ENCODE results near the gene VASH1.

DNA sequence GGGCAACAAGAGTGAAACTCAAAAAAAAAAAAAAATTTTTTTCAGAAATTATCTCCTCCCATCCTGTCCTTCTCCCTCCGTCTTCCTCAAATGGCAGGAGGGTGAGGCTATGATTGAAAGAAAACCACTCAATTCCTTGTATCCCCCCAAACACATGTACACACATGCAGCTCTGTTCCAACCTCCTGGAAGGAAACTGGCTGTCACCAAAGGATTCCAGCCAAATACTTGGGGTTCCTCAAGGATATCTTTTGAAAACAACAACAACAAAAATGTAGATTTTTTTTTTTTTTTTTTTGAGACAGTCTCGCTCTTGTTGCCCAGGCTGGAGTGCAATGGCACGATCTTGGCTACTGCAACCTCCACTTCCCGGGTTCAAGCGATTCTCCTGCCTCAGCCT, 46.8 kb upstream of the VASH1 start:
- TF ChIP-seq, protein P1, sequence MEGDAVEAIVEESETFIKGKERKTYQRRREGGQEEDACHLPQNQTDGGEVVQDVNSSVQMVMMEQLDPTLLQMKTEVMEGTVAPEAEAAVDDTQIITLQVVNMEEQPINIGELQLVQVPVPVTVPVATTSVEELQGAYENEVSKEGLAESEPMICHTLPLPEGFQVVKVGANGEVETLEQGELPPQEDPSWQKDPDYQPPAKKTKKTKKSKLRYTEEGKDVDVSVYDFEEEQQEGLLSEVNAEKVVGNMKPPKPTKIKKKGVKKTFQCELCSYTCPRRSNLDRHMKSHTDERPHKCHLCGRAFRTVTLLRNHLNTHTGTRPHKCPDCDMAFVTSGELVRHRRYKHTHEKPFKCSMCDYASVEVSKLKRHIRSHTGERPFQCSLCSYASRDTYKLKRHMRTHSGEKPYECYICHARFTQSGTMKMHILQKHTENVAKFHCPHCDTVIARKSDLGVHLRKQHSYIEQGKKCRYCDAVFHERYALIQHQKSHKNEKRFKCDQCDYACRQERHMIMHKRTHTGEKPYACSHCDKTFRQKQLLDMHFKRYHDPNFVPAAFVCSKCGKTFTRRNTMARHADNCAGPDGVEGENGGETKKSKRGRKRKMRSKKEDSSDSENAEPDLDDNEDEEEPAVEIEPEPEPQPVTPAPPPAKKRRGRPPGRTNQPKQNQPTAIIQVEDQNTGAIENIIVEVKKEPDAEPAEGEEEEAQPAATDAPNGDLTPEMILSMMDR (conservative IDR thresholded peaks at IDR 0.05; ENCODE audit: low read depth in 2 of 2): no peak
- TF ChIP-seq POLR2AphosphoS5 (IDR thresholded peaks at IDR 0.05; ENCODE audit: low read depth): no peak
- no peak for TF ChIP-seq EZH2phosphoT487 (IDR thresholded peaks at IDR 0.05; ENCODE audit: unreplicated experiment)
- TF ChIP-seq, protein P2, sequence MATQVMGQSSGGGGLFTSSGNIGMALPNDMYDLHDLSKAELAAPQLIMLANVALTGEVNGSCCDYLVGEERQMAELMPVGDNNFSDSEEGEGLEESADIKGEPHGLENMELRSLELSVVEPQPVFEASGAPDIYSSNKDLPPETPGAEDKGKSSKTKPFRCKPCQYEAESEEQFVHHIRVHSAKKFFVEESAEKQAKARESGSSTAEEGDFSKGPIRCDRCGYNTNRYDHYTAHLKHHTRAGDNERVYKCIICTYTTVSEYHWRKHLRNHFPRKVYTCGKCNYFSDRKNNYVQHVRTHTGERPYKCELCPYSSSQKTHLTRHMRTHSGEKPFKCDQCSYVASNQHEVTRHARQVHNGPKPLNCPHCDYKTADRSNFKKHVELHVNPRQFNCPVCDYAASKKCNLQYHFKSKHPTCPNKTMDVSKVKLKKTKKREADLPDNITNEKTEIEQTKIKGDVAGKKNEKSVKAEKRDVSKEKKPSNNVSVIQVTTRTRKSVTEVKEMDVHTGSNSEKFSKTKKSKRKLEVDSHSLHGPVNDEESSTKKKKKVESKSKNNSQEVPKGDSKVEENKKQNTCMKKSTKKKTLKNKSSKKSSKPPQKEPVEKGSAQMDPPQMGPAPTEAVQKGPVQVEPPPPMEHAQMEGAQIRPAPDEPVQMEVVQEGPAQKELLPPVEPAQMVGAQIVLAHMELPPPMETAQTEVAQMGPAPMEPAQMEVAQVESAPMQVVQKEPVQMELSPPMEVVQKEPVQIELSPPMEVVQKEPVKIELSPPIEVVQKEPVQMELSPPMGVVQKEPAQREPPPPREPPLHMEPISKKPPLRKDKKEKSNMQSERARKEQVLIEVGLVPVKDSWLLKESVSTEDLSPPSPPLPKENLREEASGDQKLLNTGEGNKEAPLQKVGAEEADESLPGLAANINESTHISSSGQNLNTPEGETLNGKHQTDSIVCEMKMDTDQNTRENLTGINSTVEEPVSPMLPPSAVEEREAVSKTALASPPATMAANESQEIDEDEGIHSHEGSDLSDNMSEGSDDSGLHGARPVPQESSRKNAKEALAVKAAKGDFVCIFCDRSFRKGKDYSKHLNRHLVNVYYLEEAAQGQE (IDR thresholded peaks at IDR 0.05; ENCODE audit: unreplicated experiment): no peak
- no peak for TF ChIP-seq STAT1 (IDR thresholded peaks at IDR 0.05; ENCODE audit: unreplicated experiment)
- TF ChIP-seq CREB1 (CRISPR knock-in tag; IDR thresholded peaks at IDR 0.05; ENCODE audit: low read depth): no peak
- no peak for TF ChIP-seq EZH2 (IDR thresholded peaks at IDR 0.05; ENCODE audit: low read depth, unreplicated experiment)
- TF ChIP-seq, protein P3, sequence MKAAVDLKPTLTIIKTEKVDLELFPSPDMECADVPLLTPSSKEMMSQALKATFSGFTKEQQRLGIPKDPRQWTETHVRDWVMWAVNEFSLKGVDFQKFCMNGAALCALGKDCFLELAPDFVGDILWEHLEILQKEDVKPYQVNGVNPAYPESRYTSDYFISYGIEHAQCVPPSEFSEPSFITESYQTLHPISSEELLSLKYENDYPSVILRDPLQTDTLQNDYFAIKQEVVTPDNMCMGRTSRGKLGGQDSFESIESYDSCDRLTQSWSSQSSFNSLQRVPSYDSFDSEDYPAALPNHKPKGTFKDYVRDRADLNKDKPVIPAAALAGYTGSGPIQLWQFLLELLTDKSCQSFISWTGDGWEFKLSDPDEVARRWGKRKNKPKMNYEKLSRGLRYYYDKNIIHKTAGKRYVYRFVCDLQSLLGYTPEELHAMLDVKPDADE (IDR thresholded peaks at IDR 0.05): no peak
- no peak for TF ChIP-seq NANOG (IDR thresholded peaks at IDR 0.05; ENCODE audit: borderline replicate concordance)
- TF ChIP-seq JUNB (IDR thresholded peaks at IDR 0.05; ENCODE audit: unreplicated experiment): no peak
- no peak for TF ChIP-seq ZNF331 (CRISPR knock-in tag; IDR thresholded peaks at IDR 0.05; ENCODE audit: low read depth)
- TF ChIP-seq, protein P4, sequence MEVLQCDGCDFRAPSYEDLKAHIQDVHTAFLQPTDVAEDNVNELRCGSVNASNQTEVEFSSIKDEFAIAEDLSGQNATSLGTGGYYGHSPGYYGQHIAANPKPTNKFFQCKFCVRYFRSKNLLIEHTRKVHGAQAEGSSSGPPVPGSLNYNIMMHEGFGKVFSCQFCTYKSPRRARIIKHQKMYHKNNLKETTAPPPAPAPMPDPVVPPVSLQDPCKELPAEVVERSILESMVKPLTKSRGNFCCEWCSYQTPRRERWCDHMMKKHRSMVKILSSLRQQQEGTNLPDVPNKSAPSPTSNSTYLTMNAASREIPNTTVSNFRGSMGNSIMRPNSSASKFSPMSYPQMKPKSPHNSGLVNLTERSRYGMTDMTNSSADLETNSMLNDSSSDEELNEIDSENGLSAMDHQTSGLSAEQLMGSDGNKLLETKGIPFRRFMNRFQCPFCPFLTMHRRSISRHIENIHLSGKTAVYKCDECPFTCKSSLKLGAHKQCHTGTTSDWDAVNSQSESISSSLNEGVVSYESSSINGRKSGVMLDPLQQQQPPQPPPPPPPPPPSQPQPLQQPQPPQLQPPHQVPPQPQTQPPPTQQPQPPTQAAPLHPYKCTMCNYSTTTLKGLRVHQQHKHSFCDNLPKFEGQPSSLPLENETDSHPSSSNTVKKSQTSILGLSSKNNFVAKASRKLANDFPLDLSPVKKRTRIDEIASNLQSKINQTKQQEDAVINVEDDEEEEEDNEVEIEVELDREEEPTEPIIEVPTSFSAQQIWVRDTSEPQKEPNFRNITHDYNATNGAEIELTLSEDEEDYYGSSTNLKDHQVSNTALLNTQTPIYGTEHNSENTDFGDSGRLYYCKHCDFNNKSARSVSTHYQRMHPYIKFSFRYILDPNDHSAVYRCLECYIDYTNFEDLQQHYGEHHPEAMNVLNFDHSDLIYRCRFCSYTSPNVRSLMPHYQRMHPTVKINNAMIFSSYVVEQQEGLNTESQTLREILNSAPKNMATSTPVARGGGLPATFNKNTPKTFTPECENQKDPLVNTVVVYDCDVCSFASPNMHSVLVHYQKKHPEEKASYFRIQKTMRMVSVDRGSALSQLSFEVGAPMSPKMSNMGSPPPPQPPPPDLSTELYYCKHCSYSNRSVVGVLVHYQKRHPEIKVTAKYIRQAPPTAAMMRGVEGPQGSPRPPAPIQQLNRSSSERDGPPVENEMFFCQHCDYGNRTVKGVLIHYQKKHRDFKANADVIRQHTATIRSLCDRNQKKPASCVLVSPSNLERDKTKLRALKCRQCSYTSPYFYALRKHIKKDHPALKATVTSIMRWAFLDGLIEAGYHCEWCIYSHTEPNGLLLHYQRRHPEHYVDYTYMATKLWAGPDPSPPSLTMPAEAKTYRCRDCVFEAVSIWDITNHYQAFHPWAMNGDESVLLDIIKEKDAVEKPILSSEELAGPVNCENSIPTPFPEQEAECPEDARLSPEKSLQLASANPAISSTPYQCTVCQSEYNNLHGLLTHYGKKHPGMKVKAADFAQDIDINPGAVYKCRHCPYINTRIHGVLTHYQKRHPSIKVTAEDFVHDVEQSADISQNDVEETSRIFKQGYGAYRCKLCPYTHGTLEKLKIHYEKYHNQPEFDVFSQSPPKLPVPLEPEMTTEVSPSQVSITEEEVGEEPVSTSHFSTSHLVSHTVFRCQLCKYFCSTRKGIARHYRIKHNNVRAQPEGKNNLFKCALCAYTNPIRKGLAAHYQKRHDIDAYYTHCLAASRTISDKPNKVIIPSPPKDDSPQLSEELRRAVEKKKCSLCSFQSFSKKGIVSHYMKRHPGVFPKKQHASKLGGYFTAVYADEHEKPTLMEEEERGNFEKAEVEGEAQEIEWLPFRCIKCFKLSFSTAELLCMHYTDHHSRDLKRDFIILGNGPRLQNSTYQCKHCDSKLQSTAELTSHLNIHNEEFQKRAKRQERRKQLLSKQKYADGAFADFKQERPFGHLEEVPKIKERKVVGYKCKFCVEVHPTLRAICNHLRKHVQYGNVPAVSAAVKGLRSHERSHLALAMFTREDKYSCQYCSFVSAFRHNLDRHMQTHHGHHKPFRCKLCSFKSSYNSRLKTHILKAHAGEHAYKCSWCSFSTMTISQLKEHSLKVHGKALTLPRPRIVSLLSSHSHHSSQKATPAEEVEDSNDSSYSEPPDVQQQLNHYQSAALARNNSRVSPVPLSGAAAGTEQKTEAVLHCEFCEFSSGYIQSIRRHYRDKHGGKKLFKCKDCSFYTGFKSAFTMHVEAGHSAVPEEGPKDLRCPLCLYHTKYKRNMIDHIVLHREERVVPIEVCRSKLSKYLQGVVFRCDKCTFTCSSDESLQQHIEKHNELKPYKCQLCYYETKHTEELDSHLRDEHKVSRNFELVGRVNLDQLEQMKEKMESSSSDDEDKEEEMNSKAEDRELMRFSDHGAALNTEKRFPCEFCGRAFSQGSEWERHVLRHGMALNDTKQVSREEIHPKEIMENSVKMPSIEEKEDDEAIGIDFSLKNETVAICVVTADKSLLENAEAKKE (CRISPR knock-in tag; IDR thresholded peaks at IDR 0.05): no peak
